Colonic mucosa (tissue), 4 donors: ENCODE measurements around the gene AKNA. TPM values are rescaled to one million over a fixed set of nuclear protein-coding genes. Genes with fewer than 3 reads are reported as not detected.

Experiments used
- DNase-seq: peaks from one replicate; pipeline ENCODE4 v3.0.0-alpha.2; 2020
- H3K27ac ChIP-seq: fragments of 200-600 bp; one replicate; pipeline ENCODE4 v1.8.0; 2021
- H3K27me3 ChIP-seq: fragments of 200-600 bp; one replicate; pipeline ENCODE4 v1.8.0; 2021
- H3K36me3 ChIP-seq: fragments of 200-600 bp; one replicate; pipeline ENCODE4 v1.8.0; 2021
- H3K4me1 ChIP-seq: fragments of 200-600 bp; one replicate; pipeline ENCODE4 v1.8.0; 2021; ENCODE audit warnings: mild to moderate bottlenecking
- H3K4me3 ChIP-seq: fragments of 200-600 bp; one replicate; pipeline ENCODE4 v1.8.0; 2021
- H3K9ac ChIP-seq, 2 donors: one replicate each; pipeline ENCODE4 v1.7.0; 2013; ENCODE audit warnings: control low read depth in 2 of 2, low read depth in 2 of 2, low read length in 2 of 2
- H3K9me3 ChIP-seq: fragments of 200-600 bp; one replicate; pipeline ENCODE4 v1.8.0; 2021
- intact Hi-C: fragments of 100-400 bp; cut with DNase I; formaldehyde crosslinking; loops from one replicate; pipeline ENCODE4 v1.14.1; 2022
- total RNA-seq, 2 donors: library from RNA; stranded (reverse); fragmentation: NEBNext Ultra II Directional in 1 of 2; extraction: Animal tissue kit (Norgen Biotek cat#: 25700) in 1 of 2; gene quantifications; one replicate each; pipeline ENCODE4 v1.2.1, GENCODE V29; 2021
- TF ChIP-seq, protein P1 (sequence below): fragments of 200-600 bp; IDR thresholded peaks from one replicate; pipeline ENCODE4 v1.8.0; 2022; ENCODE audit warnings: antibody characterized with exemption, mild to moderate bottlenecking
- donor health status: healthy.
- donor health status: DM: no; HTN: no; CAD: no.
- donor health status: DM: no; HTN: no; CAD: no.

Gene AKNA
- total RNA-seq, 2 donors from 2014 or later: 26.9 to 44.9 TPM

- H3K4me1 ChIP-seq: no peaks in the 10 kb centered on the region
- H3K4me3 ChIP-seq: no peak overlapping the region
- H3K27ac ChIP-seq: no peak overlapping the region
- H3K27me3 ChIP-seq: no peaks in the 10 kb centered on the region
- TF ChIP-seq, protein P1, sequence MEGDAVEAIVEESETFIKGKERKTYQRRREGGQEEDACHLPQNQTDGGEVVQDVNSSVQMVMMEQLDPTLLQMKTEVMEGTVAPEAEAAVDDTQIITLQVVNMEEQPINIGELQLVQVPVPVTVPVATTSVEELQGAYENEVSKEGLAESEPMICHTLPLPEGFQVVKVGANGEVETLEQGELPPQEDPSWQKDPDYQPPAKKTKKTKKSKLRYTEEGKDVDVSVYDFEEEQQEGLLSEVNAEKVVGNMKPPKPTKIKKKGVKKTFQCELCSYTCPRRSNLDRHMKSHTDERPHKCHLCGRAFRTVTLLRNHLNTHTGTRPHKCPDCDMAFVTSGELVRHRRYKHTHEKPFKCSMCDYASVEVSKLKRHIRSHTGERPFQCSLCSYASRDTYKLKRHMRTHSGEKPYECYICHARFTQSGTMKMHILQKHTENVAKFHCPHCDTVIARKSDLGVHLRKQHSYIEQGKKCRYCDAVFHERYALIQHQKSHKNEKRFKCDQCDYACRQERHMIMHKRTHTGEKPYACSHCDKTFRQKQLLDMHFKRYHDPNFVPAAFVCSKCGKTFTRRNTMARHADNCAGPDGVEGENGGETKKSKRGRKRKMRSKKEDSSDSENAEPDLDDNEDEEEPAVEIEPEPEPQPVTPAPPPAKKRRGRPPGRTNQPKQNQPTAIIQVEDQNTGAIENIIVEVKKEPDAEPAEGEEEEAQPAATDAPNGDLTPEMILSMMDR: no peak
- no peaks in the 10 kb centered on the region for H3K36me3 ChIP-seq
- no peak overlapping the region for H3K9ac ChIP-seq
- intact Hi-C loops: loop anchor here (5.0 kb wide), 1 partner anchor 181 kb away; no protein-coding TSS in a partner anchor
- no peaks in the 10 kb centered on the region for H3K9me3 ChIP-seq
- no peak for DNase-seq
These were observed 99.3 kb downstream of the AKNA start for GRCh38 chr9:114288193-114289091.

DNA sequence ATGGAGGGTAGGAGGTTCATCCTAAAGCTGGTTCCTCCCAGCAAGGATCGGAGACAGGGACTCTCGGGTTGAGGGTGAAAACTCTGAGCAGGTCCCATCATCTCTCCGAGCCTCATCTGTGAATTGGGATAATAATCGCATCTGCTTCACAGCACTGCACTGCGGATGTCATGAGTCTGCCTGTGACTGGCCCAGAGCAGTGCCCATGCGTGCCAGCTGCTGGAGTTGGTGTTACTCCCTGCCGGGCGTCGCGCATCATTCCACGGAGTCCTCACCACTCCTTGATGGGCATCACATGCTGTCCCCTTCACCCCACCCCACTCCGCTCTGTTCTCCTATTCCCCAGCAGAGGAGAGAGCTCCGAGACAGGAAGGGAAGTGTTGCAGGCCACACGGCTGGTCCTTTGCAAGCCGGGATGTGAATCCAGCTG, 100.0 kb downstream of the AKNA start:
- Histone ChIP-seq H3K4me3 (no peak overlapping the region), H3K9me3 (no peaks in the 10 kb centered on the region), H3K27ac (no peak overlapping the region), H3K36me3 (no peaks in the 10 kb centered on the region), H3K9ac (no peak overlapping the region), H3K27me3 (no peaks in the 10 kb centered on the region), H3K4me1 (no peaks in the 10 kb centered on the region)
- no peak for DNase-seq
- TF ChIP-seq, protein P1: no peak
- intact Hi-C loops: loop anchor here (5.0 kb wide), 1 partner anchor 180 kb away; no protein-coding TSS in a partner anchor

- no peaks in the 10 kb centered on the region for H3K27me3 ChIP-seq
- intact Hi-C loops: loop anchor here (5.0 kb wide), 1 partner anchor 180 kb away; no protein-coding TSS in a partner anchor
- no peak for DNase-seq
- no peaks in the 10 kb centered on the region for H3K9me3 ChIP-seq
- no peaks in the 10 kb centered on the region for H3K4me1 ChIP-seq
- no peak overlapping the region for H3K27ac ChIP-seq
- H3K4me3 ChIP-seq: no peak overlapping the region
- TF ChIP-seq, protein P1: no peak
- H3K9ac ChIP-seq: no peak overlapping the region
- no peaks in the 10 kb centered on the region for H3K36me3 ChIP-seq
These were observed 100.6 kb downstream of the AKNA start for GRCh38 chr9:114287001-114287762.

GRCh38 chr9:114286146-114286679, 101.6 kb downstream of the AKNA start:
- Histone ChIP-seq H3K9me3 (no peaks in the 10 kb centered on the region), H3K9ac (no peak overlapping the region), H3K4me1 (no peaks in the 10 kb centered on the region), H3K36me3 (no peaks in the 10 kb centered on the region), H3K4me3 (no peak overlapping the region), H3K27ac (no peak overlapping the region), H3K27me3 (no peaks in the 10 kb centered on the region)
- intact Hi-C loops: loop anchor here (5.0 kb wide), 1 partner anchor 179 kb away; no protein-coding TSS in a partner anchor
- DNase-seq: no peak
- TF ChIP-seq, protein P1: no peak
